ENCODE results near the gene KITLG. TPM values are rescaled to one million over a fixed set of nuclear protein-coding genes. Genes with fewer than 3 reads are reported as not detected.

Gene KITLG
- total and polyA plus RNA-seq, 2 of the 8 experiments (the other 6 are each of a cell fraction or from before 2014, with no cell fraction given), result 1.3 to 7.8 TPM

DNA sequence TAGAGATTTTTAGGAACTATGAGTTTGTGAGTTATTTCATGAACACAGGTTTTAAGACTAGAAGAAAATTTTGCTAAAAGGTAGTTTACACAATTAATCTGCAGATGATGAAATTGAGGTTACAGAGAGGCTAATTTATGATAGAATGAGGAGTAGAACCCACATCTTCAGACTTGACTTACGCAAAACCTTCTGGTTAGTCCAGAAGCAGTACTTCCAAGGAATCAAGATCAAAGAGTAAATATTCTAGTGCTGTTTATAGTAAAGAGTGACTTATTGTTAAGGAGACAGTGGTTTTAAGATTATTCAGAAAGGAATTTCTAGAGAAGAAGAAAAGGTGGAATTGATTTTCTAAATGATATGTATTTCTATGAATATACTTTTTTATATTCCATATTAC, 10.6 kb upstream of the KITLG start (continued):
- TF ChIP-seq SP1 (IDR thresholded peaks at IDR 0.05; ENCODE audit: low read depth, low read length), result no peak
